SKM-1 treated with dmso at 0.1 percent for 144 hours (cell line): ENCODE data around the gene DNMT3L.

Experiments used
- DNase-seq: peaks from one replicate; lab custom pipeline; 2025; ENCODE audit not compliant: unreplicated experiment; lab: John Stamatoyannopoulos, UW

DNMT3L gene

DNA sequence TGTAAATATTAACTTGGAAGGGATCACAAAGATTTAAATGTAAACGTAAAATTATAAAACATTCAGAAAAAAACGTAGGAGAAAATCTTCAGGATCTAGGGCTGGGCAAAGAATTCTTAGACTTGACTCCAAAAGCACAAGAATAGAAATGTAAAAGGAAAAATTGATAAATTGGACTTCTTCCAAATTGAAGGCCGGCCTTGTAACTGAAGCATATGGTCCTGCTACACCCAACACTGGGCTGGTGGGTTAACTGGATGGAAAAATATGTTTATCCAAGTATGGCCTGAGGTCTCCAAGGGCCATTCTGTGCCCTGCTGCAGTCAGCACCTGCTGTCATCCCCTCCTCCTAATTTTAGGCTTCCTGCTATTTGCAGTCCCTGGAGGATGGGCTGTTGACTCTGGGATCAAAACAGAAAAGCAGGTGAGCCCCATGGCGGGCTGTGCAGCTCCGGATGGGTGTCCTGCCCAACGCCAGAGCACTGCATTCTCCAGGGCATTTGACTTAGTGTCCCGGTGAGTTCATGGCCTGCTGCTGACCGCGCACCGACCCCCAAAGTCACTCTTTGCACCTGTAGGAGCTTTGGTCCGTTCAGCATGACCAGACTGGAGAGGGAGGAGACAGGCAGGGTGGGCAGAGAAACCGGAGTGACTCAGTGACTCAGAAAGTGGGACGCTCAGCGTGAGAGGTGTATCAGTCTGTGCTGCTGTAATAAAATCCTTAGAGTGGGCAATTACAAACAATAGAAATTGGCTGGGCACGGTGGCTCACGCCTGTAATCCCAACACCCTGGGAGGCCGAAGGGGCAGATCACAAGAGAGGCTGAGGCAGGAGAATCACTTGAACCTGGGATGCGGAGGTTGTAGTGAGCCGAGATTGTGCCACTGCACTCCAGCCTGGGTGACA lies 17.9 kb upstream of the DNMT3L start:
- DNase-seq, result no peak

GRCh38 chr21:44275041-44275440 lies 13.3 kb upstream of the DNMT3L start:
- DNase-seq, result no peak

GRCh38 chr21:44273046-44273445 lies 11.3 kb upstream of the DNMT3L start:
- DNase-seq, result no peak

DNA sequence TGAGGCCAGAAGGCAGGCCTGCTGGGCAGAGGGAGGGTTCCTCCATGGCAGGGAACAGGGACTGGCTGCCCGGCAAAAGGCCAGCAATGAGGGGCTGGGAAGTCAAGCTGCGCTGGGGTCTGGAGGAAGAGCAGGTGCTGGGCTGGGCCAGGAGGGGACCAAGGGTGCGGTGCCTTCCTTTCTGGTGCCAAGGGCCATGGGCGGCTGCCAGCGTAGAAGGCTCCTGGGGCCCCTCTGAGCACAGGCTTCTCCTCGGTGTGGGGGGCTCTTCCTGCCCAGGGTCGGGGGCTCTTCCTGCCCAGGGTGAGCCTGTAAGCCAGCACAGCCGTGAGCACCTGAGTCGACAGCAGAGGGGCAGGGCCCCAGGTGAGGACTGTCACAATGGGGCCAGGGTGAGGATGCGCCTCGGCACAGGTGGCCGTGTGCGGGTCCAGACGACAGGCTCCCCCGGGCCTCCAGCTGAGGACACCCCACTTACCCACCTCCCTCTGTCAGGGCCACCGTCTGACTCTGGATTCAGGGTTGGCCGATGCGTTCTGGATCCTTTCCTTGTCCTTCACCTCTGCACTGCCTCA lies 10.7 kb upstream of the DNMT3L start:
- DNase-seq, result no peak

DNA sequence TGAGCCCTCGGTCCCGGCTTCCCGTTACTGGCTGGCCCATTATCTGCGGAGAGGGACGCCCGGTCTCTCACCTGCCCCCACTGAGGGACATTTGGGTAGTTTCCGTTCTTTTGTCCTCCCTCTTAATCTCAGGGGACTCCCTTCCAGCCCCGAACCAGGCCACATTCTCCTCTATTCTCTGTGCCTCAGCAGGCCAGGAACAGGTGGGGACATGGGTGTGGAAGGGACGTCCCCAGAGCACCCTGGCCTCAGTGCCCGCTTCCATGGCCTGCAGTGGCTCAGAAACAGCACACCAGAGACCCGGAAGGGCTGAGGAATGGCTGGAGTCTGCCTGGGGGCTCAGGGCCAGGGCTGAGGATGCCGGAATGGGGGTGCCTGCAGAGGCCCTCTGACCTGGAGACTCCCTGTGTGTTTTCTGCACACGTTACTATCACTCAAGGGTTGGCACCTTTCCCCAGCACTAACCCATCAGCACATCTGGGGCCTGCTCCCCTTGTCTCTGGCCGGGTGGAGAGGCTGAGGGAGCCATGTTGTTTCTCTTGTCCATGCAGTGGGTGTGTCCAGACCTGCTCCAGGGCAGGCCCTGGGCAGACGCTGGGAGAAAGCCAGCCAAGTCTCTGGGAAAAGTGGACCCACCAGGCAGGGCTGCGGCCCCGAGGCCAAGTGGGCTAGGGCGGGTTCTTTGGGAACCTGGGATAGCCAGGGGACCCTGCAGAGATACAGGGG lies 10.0 kb upstream of the DNMT3L start:
- no peak for DNase-seq

DNA sequence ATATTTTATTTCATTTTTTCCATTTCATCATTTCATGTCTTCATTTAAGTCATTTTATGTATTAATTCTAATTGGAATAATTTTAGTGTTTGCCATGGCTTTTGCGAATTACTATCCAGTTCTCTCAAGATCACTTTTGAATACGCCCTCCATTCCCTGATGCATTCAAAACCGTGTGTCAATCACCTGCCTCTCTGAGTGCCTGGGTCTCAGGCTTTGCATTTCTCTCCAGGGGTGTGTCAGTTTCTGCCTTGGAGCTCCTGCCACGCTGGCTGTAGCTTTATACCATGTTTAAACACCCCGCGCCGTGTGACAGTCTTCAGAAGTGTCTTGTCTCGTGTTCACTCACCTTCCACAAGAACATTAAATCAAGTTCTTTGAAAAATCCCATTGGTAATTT lies 7.4 kb upstream of the DNMT3L start:
- no peak for DNase-seq

DNA sequence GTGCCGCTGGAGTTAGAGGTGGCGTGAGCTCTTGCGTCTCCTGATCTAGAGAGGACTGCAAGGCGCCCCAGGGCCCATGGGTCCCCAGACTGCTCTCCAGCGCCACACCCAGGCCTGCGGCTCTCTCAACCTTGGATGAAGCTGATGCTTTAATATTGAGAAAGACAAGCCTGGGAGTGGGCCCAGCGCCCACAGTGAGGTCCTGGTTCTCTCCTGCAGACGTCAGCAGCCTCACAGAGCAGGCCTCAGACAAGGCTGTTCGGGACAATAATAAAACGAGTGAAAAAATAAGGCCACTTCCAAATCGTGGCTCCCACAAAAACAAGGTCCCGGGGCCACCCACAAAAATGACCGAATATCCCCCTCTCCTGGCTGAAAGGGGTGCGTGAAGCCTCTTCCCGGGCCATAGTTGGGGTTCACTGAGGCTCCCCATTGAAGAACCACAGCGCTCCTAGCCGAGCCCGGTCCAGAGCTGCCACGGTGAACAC lies 6.0 kb upstream of the DNMT3L start:
- no peak for DNase-seq

DNA sequence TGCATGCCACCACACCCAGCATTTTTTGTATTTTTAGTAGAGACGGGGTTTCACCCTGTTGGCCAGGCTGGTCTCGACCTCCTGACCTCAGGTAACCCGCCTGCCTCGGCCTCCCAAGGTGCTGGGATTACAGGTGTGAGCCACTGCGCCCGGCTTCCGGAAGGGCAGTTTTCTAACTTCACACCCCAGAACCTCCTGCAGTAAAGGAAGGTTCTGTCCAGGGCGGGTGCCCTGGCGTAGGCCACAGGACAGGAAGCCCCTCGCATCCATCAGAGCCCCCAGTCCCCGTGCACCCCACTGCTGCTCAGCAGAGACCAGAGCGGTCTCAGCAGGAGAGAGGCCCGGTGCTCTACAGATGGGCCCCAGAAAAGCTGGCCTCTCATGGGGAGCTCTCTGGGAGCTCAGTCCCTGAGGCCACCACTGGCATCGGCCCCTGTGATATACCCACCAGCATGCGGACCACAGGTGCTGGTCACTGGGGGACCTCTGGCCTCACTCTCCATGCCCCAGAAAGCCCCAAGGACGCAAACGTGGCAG lies 4.1 kb upstream of the DNMT3L start:
- no peak for DNase-seq

DNA sequence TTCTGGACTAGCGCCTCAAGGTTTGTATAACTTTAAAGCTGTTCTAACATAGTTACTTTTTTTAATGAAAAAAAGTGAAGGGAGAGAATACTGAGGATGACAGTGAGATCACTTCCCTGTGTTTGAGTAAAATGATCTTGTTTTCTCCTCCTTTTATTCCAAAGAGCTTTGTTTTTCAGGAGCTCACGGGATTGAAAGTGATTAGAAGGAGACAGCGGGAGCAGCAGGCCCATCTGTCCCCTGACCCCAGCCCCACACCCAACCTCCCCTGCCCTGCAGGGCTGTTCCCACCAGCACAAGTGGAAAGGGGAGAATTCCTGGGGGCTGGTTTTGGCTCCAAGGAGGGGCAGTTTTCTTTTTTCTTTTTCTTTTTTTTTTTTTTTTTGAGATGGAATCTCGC lies 2.1 kb upstream of the DNMT3L start:
- DNase-seq, result no peak

DNA sequence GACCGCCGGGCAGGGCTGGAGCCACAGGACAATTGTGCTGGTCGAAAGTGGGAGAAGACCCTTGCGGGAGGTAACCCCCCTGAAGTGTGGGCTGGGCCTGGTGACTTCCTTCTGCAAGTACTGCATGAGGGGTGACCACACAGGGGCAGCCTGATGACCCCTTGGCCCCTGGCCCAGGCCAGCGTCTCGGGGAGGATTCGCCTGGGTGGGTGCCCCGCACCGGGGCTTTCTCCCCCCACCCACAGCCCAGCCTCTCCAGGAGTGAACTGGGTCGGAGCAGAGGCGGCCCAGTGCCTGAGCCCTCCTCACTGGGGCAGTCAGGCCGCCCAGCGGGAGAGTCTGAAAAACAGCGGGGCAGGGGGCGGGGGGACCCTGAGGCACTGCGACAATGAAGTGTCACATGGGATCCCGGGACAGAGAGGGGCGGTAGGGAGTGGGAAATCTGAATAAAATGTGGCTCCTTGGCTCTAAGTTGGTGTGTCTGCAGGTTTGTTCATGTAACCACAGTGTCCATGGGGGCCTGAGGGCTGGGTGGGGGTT lies 1.6 kb upstream of the DNMT3L start:
- DNase-seq, result no peak

DNA sequence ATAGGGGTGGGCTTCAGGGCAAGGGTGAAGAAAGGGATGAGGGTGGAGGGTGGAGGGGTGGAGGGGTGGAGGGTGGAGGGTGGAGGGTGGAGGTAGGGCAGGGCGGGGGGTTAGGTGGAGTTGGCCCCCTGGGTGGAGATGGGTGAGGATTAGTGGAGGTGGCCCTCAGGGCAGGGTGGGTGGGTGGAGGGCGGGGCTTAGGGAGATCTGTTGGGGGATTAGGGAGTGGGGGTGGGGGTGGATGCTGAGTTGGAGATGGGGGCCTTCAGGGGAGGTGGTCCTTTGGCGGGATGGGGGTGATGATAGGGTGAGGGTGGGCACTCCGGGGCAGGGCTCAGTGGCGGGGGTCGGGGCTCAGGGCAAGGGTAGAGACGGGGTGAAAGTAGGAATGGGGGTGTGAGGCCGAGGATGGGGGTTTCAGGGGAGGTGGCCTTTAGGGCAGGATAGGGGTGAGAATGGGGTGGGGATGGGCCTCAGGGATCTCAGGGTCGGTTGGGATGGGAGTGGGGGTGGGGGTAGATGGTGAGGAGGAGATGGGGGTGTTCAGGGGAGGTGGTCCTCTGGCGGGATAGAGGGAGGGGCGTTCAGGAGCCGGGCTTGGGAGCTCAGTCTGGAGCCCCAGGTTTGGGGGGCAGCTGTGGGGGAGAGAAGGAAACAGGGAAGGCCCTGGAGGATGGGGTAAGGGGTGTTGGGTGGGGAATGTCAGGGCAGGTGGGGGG lies 800 bp upstream of the DNMT3L start:
- no peak for DNase-seq

- DNase-seq, result no peak
Observed at GRCh38 chr21:44260791-44261631, 686 bp downstream of the DNMT3L start.

DNA sequence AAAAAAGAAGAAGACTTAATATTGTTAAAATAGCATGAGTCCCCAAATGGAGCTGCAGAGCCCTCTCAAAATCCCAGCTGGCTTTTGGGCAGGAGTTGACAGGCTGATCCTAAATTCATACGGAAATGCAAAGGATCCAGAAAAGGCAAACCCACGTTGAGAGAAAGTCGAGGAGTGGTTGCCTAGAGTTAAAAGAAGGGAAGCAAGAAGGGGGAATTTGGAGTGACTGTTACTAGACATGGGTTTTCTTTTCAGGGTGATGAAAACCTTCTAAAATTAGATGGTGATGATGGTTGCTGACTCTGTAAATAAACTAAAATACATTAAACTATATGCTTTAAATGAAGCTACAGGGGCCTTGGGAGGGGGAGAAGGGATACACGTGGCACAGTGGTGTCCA lies 1.6 kb downstream of the DNMT3L start:
- DNase-seq, result no peak

DNA sequence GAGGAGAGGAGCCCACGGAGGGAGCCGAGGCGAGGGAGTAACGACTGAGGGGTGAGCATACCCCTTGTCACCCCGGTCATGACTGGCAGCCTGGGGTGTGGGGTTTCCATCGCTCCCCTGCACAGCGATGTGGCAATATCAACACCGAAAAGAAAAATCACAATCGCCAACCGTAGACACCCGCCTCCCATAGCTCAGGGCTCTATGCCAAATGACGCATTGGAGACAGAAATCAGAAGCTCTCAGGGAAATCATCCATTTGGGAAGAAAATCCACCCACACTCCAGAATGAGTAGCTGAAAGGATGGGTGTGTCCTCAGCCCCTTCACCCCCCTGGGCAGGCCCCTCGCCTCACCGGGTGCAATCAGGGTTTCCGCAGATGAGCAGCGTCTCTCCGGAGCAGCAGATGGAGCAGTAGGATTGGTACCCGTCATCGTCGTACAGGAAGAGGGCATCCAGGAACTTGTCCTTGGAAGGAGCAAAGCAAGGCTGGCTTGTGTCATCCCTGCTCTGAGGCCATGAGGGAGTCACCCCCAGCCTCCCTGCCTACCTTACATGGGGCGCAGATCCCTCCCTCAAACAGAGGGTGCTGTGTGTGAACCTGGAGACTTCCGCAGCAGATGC lies 2.5 kb downstream of the DNMT3L start:
- no peak for DNase-seq

GRCh38 chr21:44258056-44258725 lies 3.5 kb downstream of the DNMT3L start:
- DNase-seq, result no peak

DNA sequence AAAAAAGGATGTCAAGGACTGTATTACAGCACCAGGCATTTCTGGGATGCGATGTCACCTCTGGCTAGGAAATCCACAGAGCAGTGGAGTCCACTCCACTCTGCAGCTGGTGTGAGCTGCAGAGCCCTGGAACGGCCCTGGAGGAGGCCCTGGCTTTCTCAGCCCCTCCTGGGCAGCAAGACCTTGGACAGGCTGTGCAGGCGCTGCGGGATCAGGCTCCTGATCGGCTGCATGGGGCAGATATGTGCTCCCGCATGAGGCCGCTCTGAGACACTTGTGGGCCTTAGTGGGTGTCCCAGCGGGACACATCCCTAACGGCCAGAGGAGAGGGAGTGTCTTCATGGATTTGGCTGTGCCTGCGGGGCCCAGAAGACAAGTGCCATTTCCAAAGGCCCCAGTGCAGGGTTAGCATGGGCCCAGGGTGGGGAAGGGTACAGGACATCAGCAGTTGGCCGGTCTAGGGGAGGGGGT lies 6.2 kb downstream of the DNMT3L start:
- DNase-seq, result no peak

GRCh38 chr21:44253832-44254710 lies 7.6 kb downstream of the DNMT3L start:
- no peak for DNase-seq
